ENCODE data around the gene TKT.

GRCh38 chr3:53221827-53222182 is 34.0 kb downstream of the TKT start:
- TF ChIP-seq EP300 (IDR thresholded peaks at IDR 0.05; ENCODE audit: low read depth) = no peak
- TF ChIP-seq, protein P1, sequence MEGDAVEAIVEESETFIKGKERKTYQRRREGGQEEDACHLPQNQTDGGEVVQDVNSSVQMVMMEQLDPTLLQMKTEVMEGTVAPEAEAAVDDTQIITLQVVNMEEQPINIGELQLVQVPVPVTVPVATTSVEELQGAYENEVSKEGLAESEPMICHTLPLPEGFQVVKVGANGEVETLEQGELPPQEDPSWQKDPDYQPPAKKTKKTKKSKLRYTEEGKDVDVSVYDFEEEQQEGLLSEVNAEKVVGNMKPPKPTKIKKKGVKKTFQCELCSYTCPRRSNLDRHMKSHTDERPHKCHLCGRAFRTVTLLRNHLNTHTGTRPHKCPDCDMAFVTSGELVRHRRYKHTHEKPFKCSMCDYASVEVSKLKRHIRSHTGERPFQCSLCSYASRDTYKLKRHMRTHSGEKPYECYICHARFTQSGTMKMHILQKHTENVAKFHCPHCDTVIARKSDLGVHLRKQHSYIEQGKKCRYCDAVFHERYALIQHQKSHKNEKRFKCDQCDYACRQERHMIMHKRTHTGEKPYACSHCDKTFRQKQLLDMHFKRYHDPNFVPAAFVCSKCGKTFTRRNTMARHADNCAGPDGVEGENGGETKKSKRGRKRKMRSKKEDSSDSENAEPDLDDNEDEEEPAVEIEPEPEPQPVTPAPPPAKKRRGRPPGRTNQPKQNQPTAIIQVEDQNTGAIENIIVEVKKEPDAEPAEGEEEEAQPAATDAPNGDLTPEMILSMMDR (IDR thresholded peaks at IDR 0.05) = no peak

Measured in transverse colon (tissue), 3 donors.